Neutrophil (primary cell): ENCODE results near the gene TMBIM4.

Experiments
- H3K27ac ChIP-seq: fragments of 200-600 bp; sonication (generic); 2 replicates; pipeline ENCODE4 v1.5.1; 2016; ENCODE audit warnings: mild to moderate bottlenecking, moderate library complexity
- H3K27me3 ChIP-seq: fragments of 200-600 bp; sonication (generic); 2 replicates; pipeline ENCODE4 v1.6.0; 2016; ENCODE audit warnings: mild to moderate bottlenecking
- H3K36me3 ChIP-seq: fragments of 200-600 bp; sonication (generic); 2 replicates; pipeline ENCODE4 v1.5.1; 2017
- H3K4me1 ChIP-seq, 2 experiments: fragments of 200-600 bp in 1 of 2; sonication (generic) in 1 of 2; 1 replicate in 1 of 2; 2 replicates in 1 of 2; pipeline versions ENCODE4 v1.5.1 to v1.6.1; 2013 to 2016; ENCODE audit warnings: low read depth in 1 of 2, low read length in 1 of 2, mild to moderate bottlenecking in 1 of 2, moderate library complexity in 1 of 2; ENCODE audit not compliant: control insufficient read depth in 1 of 2, insufficient read depth in 1 of 2
- H3K4me3 ChIP-seq, 2 experiments: fragments of 200-600 bp in 1 of 2; sonication (generic) in 1 of 2; 1 replicate in 1 of 2; 2 replicates in 1 of 2; pipeline ENCODE4 v1.5.1; 2013 to 2016; ENCODE audit warnings: low read depth in 1 of 2, low read length in 1 of 2, mild to moderate bottlenecking in 1 of 2, moderate library complexity in 1 of 2
- H3K9me3 ChIP-seq: fragments of 200-600 bp; sonication (generic); 2 replicates; pipeline ENCODE4 v1.5.1; 2016
- TF ChIP-seq, protein P1 (sequence below): fragments of 200-600 bp; sonication (generic); IDR thresholded peaks from 2 replicates; pipeline ENCODE4 v1.5.1; 2016; ENCODE audit warnings: antibody characterized with exemption

Gene TMBIM4

GRCh38 chr12:66132408-66132807 lies 37.4 kb downstream of the TMBIM4 start:
- Histone ChIP-seq H3K27ac (peak overlapping the region; percentile 89), H3K27me3 (no peaks in the 10 kb centered on the region), H3K36me3 (peaks cover 35% of the 10 kb centered on the region), H3K4me1 (peaks cover 23 to 33% of the 10 kb centered on the region in 2 experiments), H3K9me3 (no peaks in the 10 kb centered on the region), H3K4me3 (no peak overlapping the region)
- TF ChIP-seq, protein P1, sequence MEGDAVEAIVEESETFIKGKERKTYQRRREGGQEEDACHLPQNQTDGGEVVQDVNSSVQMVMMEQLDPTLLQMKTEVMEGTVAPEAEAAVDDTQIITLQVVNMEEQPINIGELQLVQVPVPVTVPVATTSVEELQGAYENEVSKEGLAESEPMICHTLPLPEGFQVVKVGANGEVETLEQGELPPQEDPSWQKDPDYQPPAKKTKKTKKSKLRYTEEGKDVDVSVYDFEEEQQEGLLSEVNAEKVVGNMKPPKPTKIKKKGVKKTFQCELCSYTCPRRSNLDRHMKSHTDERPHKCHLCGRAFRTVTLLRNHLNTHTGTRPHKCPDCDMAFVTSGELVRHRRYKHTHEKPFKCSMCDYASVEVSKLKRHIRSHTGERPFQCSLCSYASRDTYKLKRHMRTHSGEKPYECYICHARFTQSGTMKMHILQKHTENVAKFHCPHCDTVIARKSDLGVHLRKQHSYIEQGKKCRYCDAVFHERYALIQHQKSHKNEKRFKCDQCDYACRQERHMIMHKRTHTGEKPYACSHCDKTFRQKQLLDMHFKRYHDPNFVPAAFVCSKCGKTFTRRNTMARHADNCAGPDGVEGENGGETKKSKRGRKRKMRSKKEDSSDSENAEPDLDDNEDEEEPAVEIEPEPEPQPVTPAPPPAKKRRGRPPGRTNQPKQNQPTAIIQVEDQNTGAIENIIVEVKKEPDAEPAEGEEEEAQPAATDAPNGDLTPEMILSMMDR, result no peak

DNA sequence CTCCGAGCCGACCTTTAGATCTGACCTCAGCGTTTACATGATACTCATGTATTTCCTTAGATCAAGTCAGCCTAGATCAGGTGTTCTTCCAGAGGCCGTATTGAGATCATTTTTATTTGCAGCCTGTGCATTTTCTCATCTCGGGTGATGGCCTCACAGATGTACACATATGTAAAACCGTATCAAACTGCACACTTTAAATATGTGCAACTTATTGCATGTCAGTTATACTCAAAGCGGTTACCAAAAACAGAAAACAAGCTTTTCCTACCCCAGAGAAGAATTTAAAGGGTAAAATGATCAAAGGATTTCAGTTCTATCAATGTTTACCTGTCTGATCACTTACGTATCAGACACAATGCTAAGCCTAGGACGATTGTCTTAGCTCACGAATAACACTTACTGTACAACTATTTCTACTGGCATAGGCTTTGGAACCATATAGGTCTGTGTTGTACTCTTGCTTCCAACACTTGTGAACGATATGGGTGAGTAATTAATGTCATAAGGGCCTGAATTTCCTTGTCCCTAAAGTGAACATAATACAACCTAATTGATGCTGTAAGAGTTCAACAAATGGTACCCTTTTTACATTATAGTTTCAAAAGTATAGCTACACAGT lies 38.6 kb downstream of the TMBIM4 start:
- Histone ChIP-seq H3K4me3 (peak overlapping the region; percentile 72 to 95), H3K36me3 (peaks cover 29% of the 10 kb centered on the region), H3K9me3 (no peaks in the 10 kb centered on the region), H3K27me3 (no peaks in the 10 kb centered on the region), H3K4me1 (peaks cover 23 to 33% of the 10 kb centered on the region in 2 experiments), H3K27ac (peak overlapping the region; percentile 89)
- TF ChIP-seq, protein P1, result no peak

DNA sequence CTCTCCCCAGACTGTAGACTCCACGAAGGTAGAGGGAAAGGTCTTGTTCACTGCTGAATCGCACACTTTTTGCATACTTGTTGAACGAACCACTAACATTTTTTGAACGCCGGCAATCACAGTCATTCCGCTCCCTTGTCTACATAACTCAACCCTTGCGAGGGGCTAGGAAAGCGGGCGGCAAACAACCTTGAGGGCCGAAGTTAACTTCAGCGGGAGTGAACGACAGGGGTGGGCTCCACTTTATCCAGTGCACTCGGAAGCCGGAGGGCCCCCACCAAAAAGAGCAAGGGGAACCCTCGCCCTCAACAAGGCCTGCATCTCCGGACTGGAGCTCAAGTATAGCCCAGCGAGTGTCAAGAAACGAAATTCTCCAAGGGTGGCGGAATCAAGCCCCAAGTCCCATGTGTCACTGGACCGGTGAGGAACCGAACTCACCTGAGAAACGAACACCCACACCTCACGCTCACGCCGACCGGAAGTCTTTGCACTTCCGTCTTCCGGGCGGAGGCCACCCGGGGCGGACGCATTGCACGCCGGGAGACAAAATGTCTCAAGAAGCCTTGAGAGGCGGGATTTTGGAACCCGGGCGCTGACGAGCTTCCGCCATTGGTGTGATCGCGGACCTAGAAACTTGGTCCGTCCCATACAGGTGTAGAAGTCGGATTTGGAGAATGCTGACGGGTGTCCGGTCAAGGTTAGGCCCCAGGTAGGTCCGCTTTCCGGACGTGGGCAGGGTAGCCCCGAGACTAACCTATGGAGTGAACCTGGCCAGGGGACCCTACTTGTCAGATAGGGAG lies 39.3 kb downstream of the TMBIM4 start, which contains the start of gene LLPH:
TSS of gene LLPH (minus strand) at position 484 of the 800 bp plus-strand sequence. CDS start 1,644 bp downstream, outside the sequence.
- Histone ChIP-seq H3K27ac (peak within 1 kb of the TSS; percentile 89), H3K27me3 (no peaks in the 10 kb centered on the region), H3K9me3 (no peaks in the 10 kb centered on the region), H3K36me3 (peaks cover 27% of the 10 kb centered on the region), H3K4me3 (peak within 1 kb of the TSS; percentile 72 to 95), H3K4me1 (peaks cover 23 to 33% of the 10 kb centered on the region in 2 experiments)
- TF ChIP-seq, protein P1, result no peak

- no peaks in the 10 kb centered on the region for H3K9me3 ChIP-seq
- peaks cover 32% of the 10 kb centered on the region for H3K36me3 ChIP-seq
- peaks cover 23 to 33% of the 10 kb centered on the region in 2 experiments for H3K4me1 ChIP-seq
- H3K27ac ChIP-seq, result peak overlapping the region; percentile 89
- TF ChIP-seq, protein P1, result no peak
- H3K27me3 ChIP-seq, result no peaks in the 10 kb centered on the region
- peak overlapping the region; percentile 72 to 95 for H3K4me3 ChIP-seq
Observed at GRCh38 chr12:66129934-66130266, 39.9 kb downstream of the TMBIM4 start.

GRCh38 chr12:66127650-66128049 lies 42.1 kb downstream of the TMBIM4 start:
- no peaks in the 10 kb centered on the region for H3K27me3 ChIP-seq

More at GRCh38 chr12:66127650-66128049, 42.1 kb downstream of the TMBIM4 start:
- Histone ChIP-seq H3K27ac (no peak overlapping the region), H3K9me3 (no peaks in the 10 kb centered on the region), H3K36me3 (peaks cover 45% of the 10 kb centered on the region), H3K4me3 (no peak overlapping the region), H3K4me1 (peaks cover 23 to 30% of the 10 kb centered on the region in 2 experiments)
- TF ChIP-seq, protein P1, result no peak
